OCI-M1 (cell line): Measurements from ENCODE around the gene C1orf159.
A peak's percentile ranks its signal among the peaks of the same experiment; 100 is the strongest.

Experiments used
- DNase-seq: peaks from one replicate; lab custom pipeline; 2025; lab: John Stamatoyannopoulos, UW

The C1orf159 gene

GRCh38 chr1:1132042-1132950 is 16.4 kb upstream of the C1orf159 start:
- no peak for DNase-seq

GRCh38 chr1:1130206-1131120 is 14.6 kb upstream of the C1orf159 start:
- DNase-seq: no peak

- DNase-seq: no peak
Measured at GRCh38 chr1:1129381-1129821, 13.5 kb upstream of the C1orf159 start.

- DNase-seq: no peak
Measured at GRCh38 chr1:1128454-1129139, 12.7 kb upstream of the C1orf159 start.

GRCh38 chr1:1127551-1128451 is 11.9 kb upstream of the C1orf159 start:
- no peak for DNase-seq

GRCh38 chr1:1125945-1126344 is 10.1 kb upstream of the C1orf159 start:
- no peak for DNase-seq

- no peak for DNase-seq
Measured at GRCh38 chr1:1124786-1125642, 9.1 kb upstream of the C1orf159 start.

- no peak for DNase-seq
Measured at GRCh38 chr1:1124508-1124785, 8.6 kb upstream of the C1orf159 start.

- no peak for DNase-seq
Measured at GRCh38 chr1:1123581-1124507, 8.0 kb upstream of the C1orf159 start.

GRCh38 chr1:1122981-1123480 is 7.1 kb upstream of the C1orf159 start:
- no peak for DNase-seq

- DNase-seq: peak; percentile 87
Measured at GRCh38 chr1:1122078-1122811, 6.4 kb upstream of the C1orf159 start.

- DNase-seq: no peak
Measured at GRCh38 chr1:1121611-1122077, 5.8 kb upstream of the C1orf159 start.

GRCh38 chr1:1120866-1121591 is 5.1 kb upstream of the C1orf159 start:
- DNase-seq: no peak

GRCh38 chr1:1120096-1120495 is 4.2 kb upstream of the C1orf159 start:
- DNase-seq: no peak

GRCh38 chr1:1119272-1119890 is 3.5 kb upstream of the C1orf159 start:
- no peak for DNase-seq

- no peak for DNase-seq
Measured at GRCh38 chr1:1118876-1119220, 3.0 kb upstream of the C1orf159 start.
